GM12878 (cell line): ENCODE measurements around the gene LSAMP. TPM values are rescaled to one million over a fixed set of nuclear protein-coding genes. Genes with fewer than 3 reads are reported as not detected.

Experiments used
- ATAC-seq: fragments of 200-7000 bp; cut with Tn5 transposase; 3 replicates; pipeline ENCODE4 v1.9.1; 2020; ENCODE audit warnings: mild to moderate bottlenecking, moderate library complexity
- BruUV-seq: library from RNA; stranded (reverse); fragments of 400-500 nt; replicated peaks from 2 replicates; lab custom pipeline; 2021; lab: Mats Ljungman, UMichigan
- CTCF ChIA-PET: fragments of 300-600 bp; sonication (Branson Sonifier 250); formaldehyde crosslinking; extraction: SDS; loops from one replicate; lab custom pipeline; 2021; ENCODE audit warnings: inconsistent platforms; lab: Yijun Ruan, JAX
- POLR2A ChIA-PET: fragments of 350-600 bp; formaldehyde crosslinking; extraction: SDS; loops from one replicate; lab custom pipeline; 2021; ENCODE audit warnings: inconsistent platforms; lab: Charles Lee
- RAD21 ChIA-PET: fragments of 300-600 bp; sonication (Branson Sonifier 250); formaldehyde crosslinking; loops from one replicate; lab custom pipeline; 2023; ENCODE audit warnings: antibody characterized with exemption; ENCODE audit not compliant: unreplicated experiment; lab: Charles Lee
- SMC1A ChIA-PET: fragments of 300-600 bp; sonication (Branson Sonifier 250); formaldehyde crosslinking; loops from one replicate; lab custom pipeline; 2023; ENCODE audit not compliant: unreplicated experiment, uncharacterized antibody; lab: Charles Lee
- DNase-seq: peaks from one replicate; pipeline ENCODE4 v3.0.0-alpha.2; 2011; ENCODE audit warnings: low read depth, low spot score
- FAIRE-seq: peaks from 3 replicates; lab custom pipeline; 2011; peaks lifted over from hg19 to GRCh38; lab: Jason Lieb, UNC
- H2AFZ ChIP-seq: 2 replicates; pipeline ENCODE4 v1.6.0; 2011; ENCODE audit warnings: low read depth, low read length, control low read depth; ENCODE audit not compliant: control insufficient read depth
- H3K27ac ChIP-seq: 2 replicates; pipeline ENCODE4 v1.5.1; 2011; ENCODE audit warnings: control low read depth; ENCODE audit not compliant: control insufficient read depth, insufficient read depth
- H3K27me3 ChIP-seq, 2 experiments: replicated peaks in 1 of 2; 2 replicates each; pipeline versions ENCODE4 v1.6.0 to v1.6.1; 2011; ENCODE audit warnings: low read length in 1 of 2; ENCODE audit not compliant: control insufficient read depth in 2 of 2, insufficient read depth in 2 of 2
- H3K36me3 ChIP-seq, 2 experiments: 2 replicates each; pipeline ENCODE4 v1.5.1; 2011; ENCODE audit warnings: low read length in 1 of 2; ENCODE audit not compliant: control insufficient read depth in 2 of 2, insufficient read depth in 2 of 2
- H3K4me1 ChIP-seq: 2 replicates; pipeline ENCODE4 v1.6.1; 2011; ENCODE audit warnings: mild to moderate bottlenecking, low read length, moderate library complexity, mixed read lengths; ENCODE audit not compliant: control insufficient read depth, insufficient read depth
- H3K4me2 ChIP-seq: 2 replicates; pipeline ENCODE4 v1.6.0; 2011; ENCODE audit warnings: control low read depth; ENCODE audit not compliant: control insufficient read depth, insufficient read depth
- H3K4me3 ChIP-seq: fragments of 200-600 bp; sonication (generic); 2 replicates; pipeline ENCODE4 v1.5.1; 2016
- H3K79me2 ChIP-seq: 2 replicates; pipeline ENCODE4 v1.6.0; 2011; ENCODE audit warnings: low read length; ENCODE audit not compliant: control insufficient read depth, insufficient read depth
- H3K9ac ChIP-seq: 2 replicates; pipeline ENCODE4 v1.8.0; 2011; ENCODE audit warnings: low read length, control low read depth, mixed read lengths; ENCODE audit not compliant: control insufficient read depth, insufficient read depth
- H3K9me3 ChIP-seq: replicated peaks from 3 replicates; pipeline ENCODE4 v1.5.1; 2011; ENCODE audit warnings: mild to moderate bottlenecking, low read length; ENCODE audit not compliant: control insufficient read depth, insufficient read depth
- H4K20me1 ChIP-seq: 2 replicates; pipeline ENCODE4 v1.6.0; 2011; ENCODE audit not compliant: control insufficient read depth, insufficient read depth
- BCL11A ChIP-seq: IDR thresholded peaks from 2 replicates; pipeline ENCODE4 v1.6.1; 2011; ENCODE audit warnings: low read depth, low read length
- CTCF ChIP-seq, 3 experiments: IDR thresholded peaks in 2 of 3; conservative IDR thresholded peaks in 1 of 3; 2 replicates each; pipeline ENCODE4 v1.5.1; 2011; ENCODE audit warnings: low read depth in 3 of 3, low read length in 3 of 3, mild to moderate bottlenecking in 3 of 3, control low read depth in 2 of 3, moderate library complexity in 2 of 3, inconsistent platforms in 1 of 3, mixed read lengths in 1 of 3; ENCODE audit not compliant: control insufficient read depth in 2 of 3, insufficient read depth in 1 of 3; ENCODE audit errors: extremely low read depth in 1 of 3
- E2F8 ChIP-seq: fragments of 450-650 bp; IDR thresholded peaks from 2 replicates; pipeline ENCODE4 v1.6.1; 2018; ENCODE audit warnings: mild to moderate bottlenecking, low read depth, moderate library complexity; ENCODE audit not compliant: partially characterized antibody
- MTA2 ChIP-seq: fragments of 450-650 bp; IDR thresholded peaks from 2 replicates; pipeline ENCODE4 v1.6.1; 2016; ENCODE audit warnings: low read depth, mild to moderate bottlenecking, moderate library complexity
- NR2C2 ChIP-seq: IDR thresholded peaks from 2 replicates; pipeline ENCODE4 v1.6.1; 2011; ENCODE audit warnings: borderline replicate concordance, low read depth; ENCODE audit not compliant: control insufficient read depth, insufficient read length
- ZBTB11 ChIP-seq: fragments of 450-650 bp; formaldehyde crosslinking; IDR thresholded peaks from 2 replicates; pipeline ENCODE4 v1.5.0; 2022; ENCODE audit warnings: mild to moderate bottlenecking, missing genetic modification characterization
- WGBS: methylation state at CpG from one replicate; pipeline ENCODE4 v1.1.6; 2016; ENCODE audit warnings: low lambda C conversion rate; ENCODE audit not compliant: insufficient replicate concordance, insufficient coverage; ENCODE audit errors: missing lambda C conversion rate; 5-methylcytosine and 5-hydroxymethylcytosine counted together
- in situ Hi-C: fragments of 300-500 bp; cut with MboI; formaldehyde crosslinking; loops from 9 replicates; pipeline ENCODE4 v1.14.3; 2018; ENCODE audit warnings: mixed read lengths
- intact Hi-C: fragments of 100-400 bp; cut with micrococcal nuclease; formaldehyde crosslinking; loops from one replicate; pipeline ENCODE4 v1.14.2; 2022; ENCODE audit not compliant: unreplicated experiment
- polyA plus RNA-seq, 11 experiments: library from polyadenylated mRNA; depleted of rRNA in 4 of 11; unstranded in 6 of 11; stranded (reverse) in 5 of 11; fragments of >200 nt; fragmentation: Nextera tagmentation in 4 of 11; fragmentation: Illumina TruSeq in 1 of 11; extraction: Ambion mirVana in 4 of 11; extraction: Trizol in 1 of 11; gene quantifications; 1 replicate in 1 of 11; 2 replicates in 10 of 11; pipeline versions ENCODE4 v1.2.1 to v1.2.3, GENCODE V29; 2011 to 2016; ENCODE audit warnings: inconsistent platforms in 2 of 11, missing spikeins in 2 of 11, low read depth in 1 of 11
- total RNA-seq, 4 experiments: library from RNA; depleted of rRNA in 3 of 4; stranded (reverse); fragments of >200 nt in 3 of 4; fragmentation: Illumina TruSeq in 1 of 4; extraction: Trizol in 1 of 4; gene quantifications; 2 replicates each; pipeline versions ENCODE4 v1.2.1 to v1.2.3, GENCODE V29; 2013 to 2021

Gene LSAMP
- total and polyA plus RNA-seq, 10 of the 15 experiments (the other 5 are each of a cell fraction or from before 2014, with no cell fraction given): 2.0 to 12.7 (median 6.5) TPM

GRCh38 chr3:115913069-115913686, 532.1 kb downstream of the LSAMP start:
- no peaks in the 10 kb centered on the region for H3K9me3 ChIP-seq
- BruUV-seq: no TSS peak
- FAIRE-seq (no peak), ATAC-seq (peak; percentile 56; the same call in 2 of the 3 replicates), DNase-seq (no peak)
- TF ChIP-seq NR2C2: no peak
- TF ChIP-seq CTCF (IDR thresholded peaks at IDR 0.05 in 2 of 3, conservative IDR thresholded peaks at IDR 0.05 in 1 of 3; ENCODE audit: control insufficient read depth in 2 of 3, extremely low read depth in 1 of 3, insufficient read depth in 1 of 3, low read depth in 3 of 3, low read length in 3 of 3): peak in 2 of 3 experiments; percentile 4 to 35; a peak in 3 of 6 replicates
- no peaks in the 10 kb centered on the region for H3K4me1 ChIP-seq
- H3K27me3 ChIP-seq: no peaks in the 10 kb centered on the region; a peak in 1 of 4 replicates
- no peak overlapping the region for H2AFZ ChIP-seq
- ChIA-PET CTCF (interaction anchor here (0.6 to 0.9 kb wide), 5 partner anchors 9 to 73 kb away, joined by 3 to 4 read pairs (median 3); no protein-coding TSS in a partner anchor), SMC1A (interaction anchor here (1.2 kb wide), 1 partner anchor 93 kb away, joined by 3 read pairs; no protein-coding TSS in a partner anchor), RAD21 (no interaction called here), POLR2A (no interaction called here)
- H3K4me3 ChIP-seq: no peak overlapping the region
- H4K20me1 ChIP-seq: no peaks in the 10 kb centered on the region
- H3K79me2 ChIP-seq: no peaks in the 10 kb centered on the region
- H3K9ac ChIP-seq: no peak overlapping the region
- H3K4me2 ChIP-seq: no peak overlapping the region
- in situ Hi-C loops (no loop called here), intact Hi-C loops (no loop called here)
- H3K27ac ChIP-seq: no peak overlapping the region
- WGBS: 3% methylated on average over 4 of the region's 4 CpGs
- no peaks in the 10 kb centered on the region for H3K36me3 ChIP-seq

GRCh38 chr3:115912372-115912771, 532.9 kb downstream of the LSAMP start:
- WGBS: 20% methylated on average over 2 of the region's 2 CpGs
- Histone ChIP-seq H4K20me1 (no peaks in the 10 kb centered on the region), H3K36me3 (no peaks in the 10 kb centered on the region), H2AFZ (no peak overlapping the region), H3K9me3 (no peaks in the 10 kb centered on the region), H3K4me2 (no peak overlapping the region), H3K4me1 (no peaks in the 10 kb centered on the region), H3K27me3 (no peaks in the 10 kb centered on the region; a peak in 1 of 4 replicates), H3K79me2 (no peaks in the 10 kb centered on the region), H3K9ac (no peak overlapping the region), H3K4me3 (no peak overlapping the region), H3K27ac (no peak overlapping the region)
- CTCF ChIA-PET: interaction anchor here (0.6 kb wide), 1 partner anchor 39 kb away, joined by 3 read pairs; no protein-coding TSS in a partner anchor
- SMC1A ChIA-PET: no interaction called here
- DNase-seq (no peak), ATAC-seq (no peak), FAIRE-seq (no peak)
- RAD21 ChIA-PET: no interaction called here
- intact Hi-C loops (no loop called here), in situ Hi-C loops (no loop called here)
- no TSS peak for BruUV-seq
- POLR2A ChIA-PET: no interaction called here
- no peak for TF ChIP-seq E2F8
- TF ChIP-seq BCL11A: no peak
- TF ChIP-seq MTA2: no peak
- no peak for TF ChIP-seq ZBTB11 (CRISPR knock-in tag)
